ENCODE measurements around the gene GRIN2B.

The GRIN2B gene

GRCh38 chr12:13959131-13959723 is 22.2 kb downstream of the GRIN2B start:
- H3K4me3 ChIP-seq, result no peak overlapping the region
- DNase-seq (ENCODE audit: low spot score), result no peak
- TF ChIP-seq CTCF (IDR thresholded peaks at IDR 0.05), result no peak
- no peak overlapping the region for H3K27ac ChIP-seq

- no peak overlapping the region for H3K27ac ChIP-seq
- no peak overlapping the region for H3K4me3 ChIP-seq
Observed at GRCh38 chr12:13957576-13957975, 23.8 kb downstream of the GRIN2B start.

DNA sequence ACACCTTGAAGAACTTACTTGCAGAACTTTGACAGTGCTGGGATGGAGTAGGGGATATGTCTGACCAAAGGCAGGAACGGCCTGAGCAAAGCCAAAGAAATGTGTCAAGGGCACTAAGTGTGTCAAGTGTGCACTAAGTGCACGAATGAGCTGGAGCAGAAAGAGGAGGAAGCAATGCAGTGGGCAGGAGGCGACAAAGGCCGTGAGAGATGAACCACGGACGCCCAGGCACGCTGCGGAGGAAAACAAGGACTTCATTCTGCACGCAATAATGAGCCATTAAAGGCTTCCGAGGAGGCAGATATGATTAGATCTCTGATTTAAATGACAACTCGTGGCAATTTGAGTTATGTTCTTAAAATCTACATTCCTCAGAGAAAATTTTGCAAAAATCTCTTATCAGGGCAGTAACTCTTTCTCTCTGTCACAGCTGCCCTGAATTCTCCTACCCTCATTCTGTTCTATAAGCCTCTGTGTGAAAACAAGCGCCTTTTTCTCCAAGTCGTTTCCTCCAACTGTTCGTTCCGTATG is 25.3 kb downstream of the GRIN2B start:
- H3K27ac ChIP-seq, result no peak overlapping the region

More at GRCh38 chr12:13957576-13957975, 23.8 kb downstream of the GRIN2B start:
- DNase-seq (ENCODE audit: low spot score), result no peak
- TF ChIP-seq CTCF (IDR thresholded peaks at IDR 0.05), result no peak

GRCh38 chr12:13952096-13952495 is 29.3 kb downstream of the GRIN2B start:
- no peak for TF ChIP-seq CTCF (IDR thresholded peaks at IDR 0.05)
- Histone ChIP-seq H3K4me3 (no peak overlapping the region), H3K27ac (no peak overlapping the region)
- DNase-seq (ENCODE audit: low spot score), result no peak

More for the DNA sequence above, 25.3 kb downstream of the GRIN2B start:
- no peak for DNase-seq (ENCODE audit: low spot score)
- TF ChIP-seq CTCF (IDR thresholded peaks at IDR 0.05), result no peak
- no peak overlapping the region for H3K4me3 ChIP-seq

DNA sequence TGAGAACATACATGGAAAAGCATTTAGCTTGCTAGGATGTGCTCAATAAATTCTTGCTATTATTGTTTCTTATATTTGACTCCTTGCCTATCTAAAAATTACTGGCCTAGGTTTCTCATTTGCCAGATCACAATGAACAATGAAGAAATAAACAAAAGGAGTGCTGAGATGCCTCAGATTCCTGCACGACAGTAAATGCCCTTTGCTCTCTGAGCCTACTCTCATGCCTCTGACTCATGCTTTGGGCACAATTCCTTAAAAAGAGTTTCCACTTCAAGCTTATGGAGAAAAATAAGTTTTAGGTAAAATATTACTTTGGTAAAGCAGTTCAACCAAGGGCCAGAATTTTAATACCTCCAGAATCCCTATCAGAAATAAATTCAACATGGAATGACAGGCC is 30.9 kb downstream of the GRIN2B start:
- TF ChIP-seq CTCF (IDR thresholded peaks at IDR 0.05), result no peak
- Histone ChIP-seq H3K27ac (no peak overlapping the region), H3K4me3 (no peak overlapping the region)
- DNase-seq (ENCODE audit: low spot score), result no peak

DNA sequence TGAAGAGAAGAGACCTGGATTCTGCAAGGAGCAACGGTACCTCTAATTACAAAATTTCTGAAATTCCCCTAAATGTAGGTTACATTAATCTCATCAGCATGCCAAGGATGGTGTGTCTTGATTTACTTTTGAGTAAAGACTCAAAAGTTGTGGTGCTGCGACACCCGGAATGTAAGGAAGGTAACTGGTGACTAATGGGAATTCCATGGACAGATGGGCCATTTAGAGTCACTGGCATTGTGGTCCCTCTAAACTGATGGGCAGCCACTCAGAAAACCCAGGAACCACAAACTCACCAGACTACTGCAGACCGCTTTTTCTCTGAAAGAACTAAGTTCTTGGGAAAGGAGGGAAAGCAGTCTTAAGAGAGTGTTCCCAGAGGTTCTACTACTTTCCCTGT is 32.8 kb downstream of the GRIN2B start:
- no peak for TF ChIP-seq CTCF (IDR thresholded peaks at IDR 0.05)

DNA sequence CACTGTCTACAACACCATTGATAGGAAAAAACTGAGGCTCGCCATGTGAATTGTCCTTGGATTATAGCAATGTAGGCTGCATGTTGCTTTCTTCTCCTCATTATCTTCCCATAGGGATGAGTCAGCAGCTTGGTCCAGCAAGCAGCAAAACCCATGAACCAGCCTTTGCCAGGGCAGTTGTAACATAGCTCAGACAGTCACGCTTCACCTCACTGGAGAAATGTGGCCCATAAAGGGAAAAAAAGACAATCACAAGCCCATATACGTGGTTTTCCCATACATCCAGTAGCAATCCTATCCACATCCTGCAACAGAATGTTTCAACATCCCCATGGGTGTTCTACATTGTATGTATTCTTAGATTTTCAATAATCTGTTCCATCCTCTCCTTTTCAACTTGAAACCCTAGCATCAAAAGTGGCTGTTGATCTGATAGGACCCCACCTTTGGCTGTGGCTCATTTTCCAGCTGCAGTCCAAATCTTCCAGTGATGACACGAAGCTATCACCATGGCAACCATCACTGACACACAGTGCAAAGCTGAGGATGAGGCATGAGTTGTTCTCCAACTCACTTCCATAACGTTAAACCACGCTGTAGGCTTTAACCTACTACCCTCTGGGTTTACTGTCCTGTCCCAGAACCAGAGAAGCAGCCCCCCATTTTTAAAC is 34.0 kb downstream of the GRIN2B start:
- TF ChIP-seq CTCF (IDR thresholded peaks at IDR 0.05), result no peak
- DNase-seq (ENCODE audit: low spot score), result no peak
- Histone ChIP-seq H3K4me3 (no peak overlapping the region), H3K27ac (no peak overlapping the region)

More for the DNA sequence above, 32.8 kb downstream of the GRIN2B start:
- DNase-seq (ENCODE audit: low spot score), result no peak
- H3K4me3 ChIP-seq, result no peak overlapping the region
- no peak overlapping the region for H3K27ac ChIP-seq
